HepG2 (cell line): ENCODE results near the gene ZFPM1. TPM values are rescaled to one million over a fixed set of nuclear protein-coding genes. Genes with fewer than 3 reads are reported as not detected.

Experiments used
- MXD4 ChIP-seq: IDR thresholded peaks from 2 replicates; pipeline ENCODE4 v1.6.1; 2016; ENCODE audit warnings: mild to moderate bottlenecking, missing biosample characterization, missing genetic modification reagents
- TFDP1 ChIP-seq: IDR thresholded peaks from 2 replicates; pipeline ENCODE4 v1.6.1; 2016; ENCODE audit warnings: missing compliant biosample characterization, missing genetic modification reagents, borderline replicate concordance
- ZBTB14 ChIP-seq: sonication (generic); formaldehyde crosslinking; IDR thresholded peaks from 2 replicates; pipeline ENCODE4 v1.4.0; 2020; ENCODE audit warnings: missing genetic modification reagents
- ZIK1 ChIP-seq: sonication (generic); formaldehyde crosslinking; IDR thresholded peaks from 2 replicates; pipeline ENCODE4 v1.5.0; 2020; ENCODE audit warnings: mild to moderate bottlenecking, low read depth, missing genetic modification reagents, borderline replicate concordance
- ZNF460 ChIP-seq: sonication (generic); formaldehyde crosslinking; IDR thresholded peaks from 2 replicates; pipeline ENCODE4 v1.5.1; 2020; ENCODE audit warnings: missing genetic modification reagents, mild to moderate bottlenecking, borderline replicate concordance
- ZNF547 ChIP-seq: sonication (generic); formaldehyde crosslinking; IDR thresholded peaks from 2 replicates; pipeline ENCODE4 v1.5.1; 2020; ENCODE audit warnings: mild to moderate bottlenecking, missing genetic modification reagents
- ZNF766 ChIP-seq: sonication (generic); formaldehyde crosslinking; IDR thresholded peaks from 2 replicates; pipeline ENCODE4 v1.5.0; 2020; ENCODE audit warnings: missing genetic modification reagents, borderline replicate concordance
- ZSCAN30 ChIP-seq: sonication (generic); formaldehyde crosslinking; IDR thresholded peaks from 2 replicates; pipeline ENCODE4 v1.5.0; 2020; ENCODE audit warnings: mild to moderate bottlenecking, missing genetic modification reagents
- polyA plus RNA-seq, 8 experiments: library from polyadenylated mRNA; depleted of rRNA in 3 of 8; stranded (reverse) in 7 of 8; unstranded in 1 of 8; fragments of >200 nt; fragmentation: Illumina TruSeq in 4 of 8; extraction: Trizol in 4 of 8; gene quantifications; 2 replicates each; pipeline versions ENCODE4 v1.2.1 to v1.2.3, GENCODE V29; 2011 to 2016; ENCODE audit warnings: low read depth in 4 of 8, missing spikeins in 1 of 8, mixed read lengths in 1 of 8; ENCODE audit not compliant: insufficient read depth in 1 of 8
- total RNA-seq, 5 experiments: library from RNA; depleted of rRNA; stranded (reverse); fragments of >200 nt; fragmentation: Illumina TruSeq; extraction: Trizol; gene quantifications; 2 replicates each; pipeline ENCODE4 v1.2.3, GENCODE V29; 2016; ENCODE audit warnings: low read depth in 1 of 5
- TF ChIP-seq, protein P1 (sequence below): sonication (generic); formaldehyde crosslinking; IDR thresholded peaks from 2 replicates; pipeline ENCODE4 v1.8.1; 2023; ENCODE audit warnings: missing genetic modification reagents, inconsistent platforms, borderline replicate concordance
- TF ChIP-seq, protein P2 (sequence below): sonication (generic); formaldehyde crosslinking; IDR thresholded peaks from 2 replicates; pipeline ENCODE4 v1.8.1; 2023; ENCODE audit warnings: mild to moderate bottlenecking, missing genetic modification reagents, borderline replicate concordance
- TF ChIP-seq, protein P3 (sequence below): sonication (generic); formaldehyde crosslinking; IDR thresholded peaks from 2 replicates; pipeline ENCODE4 v1.4.0; 2020; ENCODE audit warnings: low read depth, mild to moderate bottlenecking, missing genetic modification reagents
- TF ChIP-seq, protein P4 (sequence below): sonication (generic); formaldehyde crosslinking; IDR thresholded peaks from 2 replicates; pipeline ENCODE4 v1.9.0; 2021; ENCODE audit warnings: mild to moderate bottlenecking, missing genetic modification reagents

Gene ZFPM1
- total and polyA plus RNA-seq, 2 of the 13 experiments (the other 11 are each of a cell fraction or from before 2014, with no cell fraction given) = 1.3 to 3.8 TPM

GRCh38 chr16:88560714-88561484 is 107.8 kb downstream of the ZFPM1 start (continued):
- TF ChIP-seq ZSCAN30 (peak; percentile 98), ZBTB14 (CRISPR knock-in tag) (peak; percentile 67), ZNF547 (CRISPR knock-in tag) (peak; percentile 97), ZNF766 (CRISPR knock-in tag) (peak; percentile 99), ZNF460 (CRISPR knock-in tag) (peak; percentile 34), MXD4 (CRISPR knock-in tag) (peak; percentile 98), ZIK1 (CRISPR knock-in tag) (peak; percentile 99), TFDP1 (CRISPR knock-in tag) (peak; percentile 84; the same call in 1 of the 2 replicates)
- TF ChIP-seq, protein P1, sequence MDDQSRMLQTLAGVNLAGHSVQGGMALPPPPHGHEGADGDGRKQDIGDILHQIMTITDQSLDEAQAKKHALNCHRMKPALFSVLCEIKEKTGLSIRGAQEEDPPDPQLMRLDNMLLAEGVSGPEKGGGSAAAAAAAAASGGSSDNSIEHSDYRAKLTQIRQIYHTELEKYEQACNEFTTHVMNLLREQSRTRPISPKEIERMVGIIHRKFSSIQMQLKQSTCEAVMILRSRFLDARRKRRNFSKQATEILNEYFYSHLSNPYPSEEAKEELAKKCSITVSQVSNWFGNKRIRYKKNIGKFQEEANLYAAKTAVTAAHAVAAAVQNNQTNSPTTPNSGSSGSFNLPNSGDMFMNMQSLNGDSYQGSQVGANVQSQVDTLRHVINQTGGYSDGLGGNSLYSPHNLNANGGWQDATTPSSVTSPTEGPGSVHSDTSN (CRISPR knock-in tag) = peak; percentile 99
- TF ChIP-seq, protein P2, sequence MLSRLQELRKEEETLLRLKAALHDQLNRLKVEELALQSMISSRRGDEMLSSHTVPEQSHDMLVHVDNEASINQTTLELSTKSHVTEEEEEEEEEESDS = peak; percentile 98
- TF ChIP-seq, protein P3, sequence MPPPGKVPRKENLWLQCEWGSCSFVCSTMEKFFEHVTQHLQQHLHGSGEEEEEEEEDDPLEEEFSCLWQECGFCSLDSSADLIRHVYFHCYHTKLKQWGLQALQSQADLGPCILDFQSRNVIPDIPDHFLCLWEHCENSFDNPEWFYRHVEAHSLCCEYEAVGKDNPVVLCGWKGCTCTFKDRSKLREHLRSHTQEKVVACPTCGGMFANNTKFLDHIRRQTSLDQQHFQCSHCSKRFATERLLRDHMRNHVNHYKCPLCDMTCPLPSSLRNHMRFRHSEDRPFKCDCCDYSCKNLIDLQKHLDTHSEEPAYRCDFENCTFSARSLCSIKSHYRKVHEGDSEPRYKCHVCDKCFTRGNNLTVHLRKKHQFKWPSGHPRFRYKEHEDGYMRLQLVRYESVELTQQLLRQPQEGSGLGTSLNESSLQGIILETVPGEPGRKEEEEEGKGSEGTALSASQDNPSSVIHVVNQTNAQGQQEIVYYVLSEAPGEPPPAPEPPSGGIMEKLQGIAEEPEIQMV (CRISPR knock-in tag) = peak; percentile 91; the same call in 1 of the 2 replicates
- TF ChIP-seq, protein P4, sequence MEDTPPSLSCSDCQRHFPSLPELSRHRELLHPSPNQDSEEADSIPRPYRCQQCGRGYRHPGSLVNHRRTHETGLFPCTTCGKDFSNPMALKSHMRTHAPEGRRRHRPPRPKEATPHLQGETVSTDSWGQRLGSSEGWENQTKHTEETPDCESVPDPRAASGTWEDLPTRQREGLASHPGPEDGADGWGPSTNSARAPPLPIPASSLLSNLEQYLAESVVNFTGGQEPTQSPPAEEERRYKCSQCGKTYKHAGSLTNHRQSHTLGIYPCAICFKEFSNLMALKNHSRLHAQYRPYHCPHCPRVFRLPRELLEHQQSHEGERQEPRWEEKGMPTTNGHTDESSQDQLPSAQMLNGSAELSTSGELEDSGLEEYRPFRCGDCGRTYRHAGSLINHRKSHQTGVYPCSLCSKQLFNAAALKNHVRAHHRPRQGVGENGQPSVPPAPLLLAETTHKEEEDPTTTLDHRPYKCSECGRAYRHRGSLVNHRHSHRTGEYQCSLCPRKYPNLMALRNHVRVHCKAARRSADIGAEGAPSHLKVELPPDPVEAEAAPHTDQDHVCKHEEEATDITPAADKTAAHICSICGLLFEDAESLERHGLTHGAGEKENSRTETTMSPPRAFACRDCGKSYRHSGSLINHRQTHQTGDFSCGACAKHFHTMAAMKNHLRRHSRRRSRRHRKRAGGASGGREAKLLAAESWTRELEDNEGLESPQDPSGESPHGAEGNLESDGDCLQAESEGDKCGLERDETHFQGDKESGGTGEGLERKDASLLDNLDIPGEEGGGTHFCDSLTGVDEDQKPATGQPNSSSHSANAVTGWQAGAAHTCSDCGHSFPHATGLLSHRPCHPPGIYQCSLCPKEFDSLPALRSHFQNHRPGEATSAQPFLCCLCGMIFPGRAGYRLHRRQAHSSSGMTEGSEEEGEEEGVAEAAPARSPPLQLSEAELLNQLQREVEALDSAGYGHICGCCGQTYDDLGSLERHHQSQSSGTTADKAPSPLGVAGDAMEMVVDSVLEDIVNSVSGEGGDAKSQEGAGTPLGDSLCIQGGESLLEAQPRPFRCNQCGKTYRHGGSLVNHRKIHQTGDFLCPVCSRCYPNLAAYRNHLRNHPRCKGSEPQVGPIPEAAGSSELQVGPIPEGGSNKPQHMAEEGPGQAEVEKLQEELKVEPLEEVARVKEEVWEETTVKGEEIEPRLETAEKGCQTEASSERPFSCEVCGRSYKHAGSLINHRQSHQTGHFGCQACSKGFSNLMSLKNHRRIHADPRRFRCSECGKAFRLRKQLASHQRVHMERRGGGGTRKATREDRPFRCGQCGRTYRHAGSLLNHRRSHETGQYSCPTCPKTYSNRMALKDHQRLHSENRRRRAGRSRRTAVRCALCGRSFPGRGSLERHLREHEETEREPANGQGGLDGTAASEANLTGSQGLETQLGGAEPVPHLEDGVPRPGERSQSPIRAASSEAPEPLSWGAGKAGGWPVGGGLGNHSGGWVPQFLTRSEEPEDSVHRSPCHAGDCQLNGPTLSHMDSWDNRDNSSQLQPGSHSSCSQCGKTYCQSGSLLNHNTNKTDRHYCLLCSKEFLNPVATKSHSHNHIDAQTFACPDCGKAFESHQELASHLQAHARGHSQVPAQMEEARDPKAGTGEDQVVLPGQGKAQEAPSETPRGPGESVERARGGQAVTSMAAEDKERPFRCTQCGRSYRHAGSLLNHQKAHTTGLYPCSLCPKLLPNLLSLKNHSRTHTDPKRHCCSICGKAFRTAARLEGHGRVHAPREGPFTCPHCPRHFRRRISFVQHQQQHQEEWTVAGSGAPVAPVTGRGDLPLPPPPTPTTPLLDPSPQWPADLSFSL (CRISPR knock-in tag) = peak; percentile 78; the same call in 1 of the 2 replicates
